ENCODE measurements around the gene RBBP8NL. TPM values are rescaled to one million over a fixed set of nuclear protein-coding genes. Genes with fewer than 3 reads are reported as not detected.

The RBBP8NL gene
- total RNA-seq, 2 experiments from 2014 or later, result not detected

DNA sequence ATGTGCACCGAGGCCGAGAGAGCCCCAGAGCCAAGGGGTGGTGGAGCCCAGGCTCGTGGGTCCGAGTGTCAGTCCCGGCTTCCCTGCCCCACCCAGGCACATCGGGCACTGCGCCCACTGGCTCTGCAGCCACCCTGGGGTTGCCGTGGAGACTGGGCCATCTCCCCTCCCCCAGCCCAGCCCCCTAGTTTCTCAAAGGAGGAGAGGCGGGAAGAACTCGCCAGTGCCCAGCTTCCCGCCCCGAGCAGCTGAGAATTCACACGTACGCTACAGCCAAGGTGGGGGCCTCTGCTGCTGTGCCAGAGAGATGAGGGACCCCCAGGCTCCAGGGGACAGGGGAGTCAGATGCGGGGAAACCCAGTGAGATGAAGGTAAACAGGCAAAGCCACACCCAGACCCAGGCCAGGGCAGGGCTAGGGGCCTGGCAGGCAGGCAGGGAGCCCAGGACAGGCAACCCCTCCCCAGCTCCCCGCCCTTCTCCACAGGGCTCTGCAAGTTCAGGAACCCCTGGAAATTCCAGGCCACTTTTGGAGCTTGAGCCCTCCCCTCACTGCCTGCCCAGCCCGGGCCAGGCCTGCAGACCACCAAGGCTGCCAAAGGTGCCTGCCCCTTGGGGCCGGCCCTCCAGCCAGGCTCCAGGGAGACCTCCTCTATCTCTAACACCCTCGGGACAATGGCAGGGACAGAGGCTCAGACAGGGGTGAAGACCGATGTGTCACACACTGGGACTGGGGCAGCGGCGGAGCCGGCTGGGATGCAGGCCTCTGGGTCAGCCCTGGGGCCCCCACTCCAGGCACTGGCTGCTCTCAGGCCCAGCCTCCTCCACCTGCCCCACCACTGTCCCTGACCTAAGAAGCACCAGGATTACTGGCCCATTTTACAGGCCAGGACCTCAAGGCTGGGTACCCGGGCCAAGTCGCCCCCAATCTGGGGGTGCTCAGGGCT, 66.2 kb downstream of the RBBP8NL start:
- peaks cover 19% of the 10 kb centered on the region for H3K27me3 Mint-ChIP-seq
- DNase-seq (no peak), ATAC-seq (ENCODE audit: poor library complexity) (no peak)
- H3K36me3 Mint-ChIP-seq (ENCODE audit: low read depth), result no peaks in the 10 kb centered on the region
- H3K27ac ChIP-seq (ENCODE audit: low read depth in 1 of 2, low read length in 2 of 2), result no peak overlapping the region
- POLR2A ChIA-PET, result no interaction called here
- CTCF ChIA-PET, result no interaction called here
- TF ChIP-seq CTCF (IDR thresholded peaks at IDR 0.05), result no peak
- intact Hi-C loops (cut with DNase I, micrococcal nuclease), result no loop called here
- H3K4me1 Mint-ChIP-seq (ENCODE audit: low read depth), result no peaks in the 10 kb centered on the region
- no peaks in the 10 kb centered on the region for H3K36me3 ChIP-seq (ENCODE audit: insufficient read depth, low read length)
- no peak overlapping the region for H3K27ac Mint-ChIP-seq
- peaks cover 17 to 25% of the 10 kb centered on the region in 2 experiments for H3K27me3 ChIP-seq (ENCODE audit: control insufficient read depth in 1 of 2, insufficient read depth in 2 of 2, low read length in 2 of 2)
- H3K4me3 ChIP-seq (ENCODE audit: low read length), result no peak overlapping the region
- H3K4me1 ChIP-seq (ENCODE audit: insufficient read depth, low read length), result peaks cover 4% of the 10 kb centered on the region
- peaks cover 0 to 7% of the 10 kb centered on the region in 2 experiments for H3K9me3 ChIP-seq (ENCODE audit: control insufficient read depth in 1 of 2, insufficient read depth in 1 of 2, low read length in 2 of 2)
- H3K9me3 Mint-ChIP-seq, result no peaks in the 10 kb centered on the region
- no peak overlapping the region for H3K4me3 Mint-ChIP-seq

Other genes starting within 250 kb of the RBBP8NL start
- gene MTG2, start 244.5 kb downstream of the RBBP8NL start, total RNA-seq, result 1 to 10 TPM; 9.5 to 9.9 TPM
- not detected for gene HRH3, start 207.3 kb downstream of the RBBP8NL start, total RNA-seq
- gene OSBPL2, start 189.0 kb downstream of the RBBP8NL start, total RNA-seq, result 10 to 100 TPM; 52.8 to 54.4 TPM
- gene ADRM1, start 124.5 kb downstream of the RBBP8NL start, total RNA-seq, result 10 to 100 TPM; 40.8 to 44.3 TPM
- under 1 TPM; 0.16 to 0.78 TPM for gene LAMA5, start 60.2 kb downstream of the RBBP8NL start, total RNA-seq
- gene RPS21, start 40.4 kb downstream of the RBBP8NL start, total RNA-seq, result 1,000 to 10,000 TPM; 3,015 to 3,210 TPM
- gene CABLES2, start 20.3 kb downstream of the RBBP8NL start, total RNA-seq, result 1 to 10 TPM; 4.4 TPM
- gene GATA5, start 48.5 kb upstream of the RBBP8NL start, total RNA-seq, result not detected
- gene SLCO4A1, start 215.0 kb upstream of the RBBP8NL start, total RNA-seq, result 1 to 10 TPM; 2.3 to 2.5 TPM

Data from CD4-positive, alpha-beta T cell (primary cell).